ENCODE data around the gene ITGA1. TPM values are rescaled to one million over a fixed set of nuclear protein-coding genes. Genes with fewer than 3 reads are reported as not detected.

ITGA1 gene
- total and polyA plus RNA-seq, 2 donors (not counting 1 experiment from before 2014, with no cell fraction given) = 0.74 TPM; not detected in 1

GRCh38 chr5:52777186-52777585, 10.5 kb upstream of the ITGA1 start:
- Histone ChIP-seq H3K36me3 (replicated peaks in 1 of 2; ENCODE audit: control extremely low read depth in 1 of 2, control insufficient read depth in 1 of 2, extremely low read depth in 1 of 2, insufficient read depth in 2 of 2, low read length in 1 of 2) (no peaks in the 10 kb centered on the region), H4K20me1 (ENCODE audit: control insufficient read depth, insufficient read depth, low read length, poor library complexity, severe bottlenecking) (no peaks in the 10 kb centered on the region), H3K9me3 (ENCODE audit: control extremely low read depth in 1 of 3, control insufficient read depth in 2 of 3, insufficient read depth in 1 of 3, low read length in 2 of 3) (no peaks in the 10 kb centered on the region), H3K27me3 (replicated peaks in 1 of 4; ENCODE audit: control extremely low read depth in 1 of 4, control insufficient read depth in 3 of 4, insufficient read depth in 4 of 4, low read length in 3 of 4) (peaks cover 0 to 9% (median 3%) of the 10 kb centered on the region in 4 experiments), H2AFZ (ENCODE audit: insufficient read depth, low read depth, low read length, poor library complexity, severe bottlenecking) (no peak overlapping the region), H3K4me3 (ENCODE audit: control extremely low read depth in 1 of 5, extremely low read depth in 1 of 5, insufficient read depth in 1 of 5, low read depth in 2 of 5, low read length in 4 of 5) (no peak overlapping the region), H3K79me2 (ENCODE audit: control insufficient read depth, insufficient read depth, low read length) (no peaks in the 10 kb centered on the region), H3K4me2 (replicated peaks; ENCODE audit: low read depth, low read length, poor library complexity, severe bottlenecking) (no peak overlapping the region), H3K9ac (ENCODE audit: low read length) (no peak overlapping the region), H3K27ac (ENCODE audit: low read length in 2 of 2) (no peak overlapping the region), H3K4me1 (ENCODE audit: control insufficient read depth in 2 of 2, insufficient read depth in 2 of 2, low read length in 2 of 2) (no peaks in the 10 kb centered on the region)
- peaks cover 30% of the 10 kb centered on the region for H3K27me3 Mint-ChIP-seq
- no peak for ATAC-seq (ENCODE audit: low read depth)
- CTCF ChIA-PET = no interaction called here
- DNase-seq = no peak
- intact Hi-C loops (cut with micrococcal nuclease) = no loop called here
- TF ChIP-seq EZH2 (IDR thresholded peaks at IDR 0.05; ENCODE audit: borderline replicate concordance, insufficient read depth, low read depth, low read length, poor library complexity, severe bottlenecking) = no peak
- TF ChIP-seq CTCF (IDR thresholded peaks at IDR 0.05) = no peak
- no peaks in the 10 kb centered on the region for H3K9me3 Mint-ChIP-seq (ENCODE audit: insufficient read depth)
- POLR2A ChIA-PET = no interaction called here
- peaks cover 4% of the 10 kb centered on the region for H3K4me1 Mint-ChIP-seq
- H3K4me3 Mint-ChIP-seq = no peak overlapping the region
- WGBS (ENCODE audit: insufficient coverage) = no CpG with 5 or more reads among the region's 4 CpGs
- no peak overlapping the region for H3K27ac Mint-ChIP-seq

- ChIA-PET POLR2A (no interaction called here), CTCF (interaction anchor here (0.8 to 1.2 kb wide), 3 partner anchors 9 to 137 kb away, joined by 3 read pairs; partner anchors contain the start of genes ITGA1 and PELO)
- WGBS (ENCODE audit: insufficient coverage) = 88% methylated on average over 1 of the region's 1 CpG
- no peak for TF ChIP-seq CTCF (IDR thresholded peaks at IDR 0.05)
- TF ChIP-seq EZH2 (IDR thresholded peaks at IDR 0.05; ENCODE audit: borderline replicate concordance, insufficient read depth, low read depth, low read length, poor library complexity, severe bottlenecking) = no peak
- Histone ChIP-seq H3K4me3 (ENCODE audit: control extremely low read depth in 1 of 5, extremely low read depth in 1 of 5, insufficient read depth in 1 of 5, low read depth in 2 of 5, low read length in 4 of 5) (no peak overlapping the region), H3K27ac (ENCODE audit: low read length in 2 of 2) (no peak overlapping the region), H3K4me2 (replicated peaks; ENCODE audit: low read depth, low read length, poor library complexity, severe bottlenecking) (no peak overlapping the region), H3K9ac (ENCODE audit: low read length) (no peak overlapping the region), H3K9me3 (ENCODE audit: control extremely low read depth in 1 of 3, control insufficient read depth in 2 of 3, insufficient read depth in 1 of 3, low read length in 2 of 3) (no peaks in the 10 kb centered on the region), H3K79me2 (ENCODE audit: control insufficient read depth, insufficient read depth, low read length) (no peaks in the 10 kb centered on the region), H2AFZ (ENCODE audit: insufficient read depth, low read depth, low read length, poor library complexity, severe bottlenecking) (no peak overlapping the region), H3K36me3 (replicated peaks in 1 of 2; ENCODE audit: control extremely low read depth in 1 of 2, control insufficient read depth in 1 of 2, extremely low read depth in 1 of 2, insufficient read depth in 2 of 2, low read length in 1 of 2) (no peaks in the 10 kb centered on the region), H3K4me1 (ENCODE audit: control insufficient read depth in 2 of 2, insufficient read depth in 2 of 2, low read length in 2 of 2) (no peaks in the 10 kb centered on the region), H4K20me1 (ENCODE audit: control insufficient read depth, insufficient read depth, low read length, poor library complexity, severe bottlenecking) (no peaks in the 10 kb centered on the region), H3K27me3 (replicated peaks in 1 of 4; ENCODE audit: control extremely low read depth in 1 of 4, control insufficient read depth in 3 of 4, insufficient read depth in 4 of 4, low read length in 3 of 4) (peaks cover 0 to 19% (median 7%) of the 10 kb centered on the region in 4 experiments)
- no peak for ATAC-seq (ENCODE audit: low read depth)
- H3K27me3 Mint-ChIP-seq = peaks cover 38% of the 10 kb centered on the region
- no peak overlapping the region for H3K27ac Mint-ChIP-seq
- intact Hi-C loops (cut with micrococcal nuclease) = no loop called here
- DNase-seq = no peak
- H3K4me1 Mint-ChIP-seq = peaks cover 4% of the 10 kb centered on the region
- H3K4me3 Mint-ChIP-seq = no peak overlapping the region
- H3K9me3 Mint-ChIP-seq (ENCODE audit: insufficient read depth) = no peaks in the 10 kb centered on the region
Observed at GRCh38 chr5:52778781-52779180, 8.9 kb upstream of the ITGA1 start.

All from B cell (primary cell).